HEK293 (cell line): ENCODE measurements around the gene ZNF483.

Experiments
- CTCF ChIP-seq: fragments of 450-650 bp; formaldehyde crosslinking; IDR thresholded peaks from 2 replicates; pipeline ENCODE4 v1.5.1; 2016; ENCODE audit warnings: missing biosample characterization, missing genetic modification characterization
- HOXC10 ChIP-seq: sonication (generic); formaldehyde crosslinking; IDR thresholded peaks from 2 replicates; pipeline ENCODE4 v1.8.1; 2023; ENCODE audit warnings: mild to moderate bottlenecking, missing genetic modification reagents
- OVOL3 ChIP-seq: fragments of 450-650 bp; formaldehyde crosslinking; IDR thresholded peaks from 2 replicates; pipeline ENCODE4 v1.5.1; 2016; ENCODE audit warnings: missing biosample characterization, missing genetic modification characterization
- PBX3 ChIP-seq: sonication (generic); formaldehyde crosslinking; IDR thresholded peaks from 2 replicates; pipeline ENCODE4 v1.8.1; 2022; ENCODE audit warnings: mild to moderate bottlenecking, moderate library complexity, missing genetic modification reagents
- TCF7L2 ChIP-seq: IDR thresholded peaks from 2 replicates; pipeline ENCODE4 v1.6.1; 2011; ENCODE audit warnings: low read depth, mild to moderate bottlenecking, inconsistent platforms, low read length, moderate library complexity, borderline replicate concordance
- YY2 ChIP-seq: fragments of 450-650 bp; formaldehyde crosslinking; IDR thresholded peaks from 2 replicates; pipeline ENCODE4 v1.5.1; 2016; ENCODE audit warnings: missing biosample characterization, missing genetic modification characterization
- ZNF324 ChIP-seq: fragments of 450-650 bp; formaldehyde crosslinking; IDR thresholded peaks from 2 replicates; pipeline ENCODE4 v1.5.1; 2016; ENCODE audit warnings: missing biosample characterization, missing genetic modification characterization
- ZNF335 ChIP-seq: fragments of 450-650 bp; formaldehyde crosslinking; conservative IDR thresholded peaks from 2 replicates; pipeline ENCODE4 v1.5.1; 2016; ENCODE audit warnings: missing biosample characterization, missing genetic modification characterization
- TF ChIP-seq, protein P1 (sequence below): fragments of 450-650 bp; formaldehyde crosslinking; IDR thresholded peaks from 2 replicates; pipeline ENCODE4 v1.5.1; 2016; ENCODE audit warnings: missing biosample characterization, missing genetic modification characterization, low read depth
- TF ChIP-seq, protein P2 (sequence below): fragments of 450-650 bp; formaldehyde crosslinking; IDR thresholded peaks from 2 replicates; pipeline ENCODE4 v1.5.0; 2017; ENCODE audit warnings: missing biosample characterization, missing genetic modification characterization, borderline replicate concordance
- TF ChIP-seq, protein P3 (sequence below): fragments of 450-650 bp; formaldehyde crosslinking; IDR thresholded peaks from 2 replicates; pipeline ENCODE4 v1.5.1; 2016; ENCODE audit warnings: missing biosample characterization, missing genetic modification characterization

GRCh38 chr9:111531716-111532115 is 6.7 kb downstream of the ZNF483 start:
- no peak for TF ChIP-seq ZNF335 (tag by site-specific recombination)
- no peak for TF ChIP-seq CTCF
- no peak for TF ChIP-seq OVOL3 (tag by site-specific recombination)
- no peak for TF ChIP-seq HOXC10 (CRISPR knock-in tag)
- TF ChIP-seq, protein P1, sequence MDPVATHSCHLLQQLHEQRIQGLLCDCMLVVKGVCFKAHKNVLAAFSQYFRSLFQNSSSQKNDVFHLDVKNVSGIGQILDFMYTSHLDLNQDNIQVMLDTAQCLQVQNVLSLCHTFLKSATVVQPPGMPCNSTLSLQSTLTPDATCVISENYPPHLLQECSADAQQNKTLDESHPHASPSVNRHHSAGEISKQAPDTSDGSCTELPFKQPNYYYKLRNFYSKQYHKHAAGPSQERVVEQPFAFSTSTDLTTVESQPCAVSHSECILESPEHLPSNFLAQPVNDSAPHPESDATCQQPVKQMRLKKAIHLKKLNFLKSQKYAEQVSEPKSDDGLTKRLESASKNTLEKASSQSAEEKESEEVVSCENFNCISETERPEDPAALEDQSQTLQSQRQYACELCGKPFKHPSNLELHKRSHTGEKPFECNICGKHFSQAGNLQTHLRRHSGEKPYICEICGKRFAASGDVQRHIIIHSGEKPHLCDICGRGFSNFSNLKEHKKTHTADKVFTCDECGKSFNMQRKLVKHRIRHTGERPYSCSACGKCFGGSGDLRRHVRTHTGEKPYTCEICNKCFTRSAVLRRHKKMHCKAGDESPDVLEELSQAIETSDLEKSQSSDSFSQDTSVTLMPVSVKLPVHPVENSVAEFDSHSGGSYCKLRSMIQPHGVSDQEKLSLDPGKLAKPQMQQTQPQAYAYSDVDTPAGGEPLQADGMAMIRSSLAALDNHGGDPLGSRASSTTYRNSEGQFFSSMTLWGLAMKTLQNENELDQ, result no peak
- no peak for TF ChIP-seq ZNF324
- TF ChIP-seq YY2, result no peak
- TF ChIP-seq PBX3 (CRISPR knock-in tag), result no peak
- TF ChIP-seq TCF7L2, result no peak
- TF ChIP-seq, protein P2, sequence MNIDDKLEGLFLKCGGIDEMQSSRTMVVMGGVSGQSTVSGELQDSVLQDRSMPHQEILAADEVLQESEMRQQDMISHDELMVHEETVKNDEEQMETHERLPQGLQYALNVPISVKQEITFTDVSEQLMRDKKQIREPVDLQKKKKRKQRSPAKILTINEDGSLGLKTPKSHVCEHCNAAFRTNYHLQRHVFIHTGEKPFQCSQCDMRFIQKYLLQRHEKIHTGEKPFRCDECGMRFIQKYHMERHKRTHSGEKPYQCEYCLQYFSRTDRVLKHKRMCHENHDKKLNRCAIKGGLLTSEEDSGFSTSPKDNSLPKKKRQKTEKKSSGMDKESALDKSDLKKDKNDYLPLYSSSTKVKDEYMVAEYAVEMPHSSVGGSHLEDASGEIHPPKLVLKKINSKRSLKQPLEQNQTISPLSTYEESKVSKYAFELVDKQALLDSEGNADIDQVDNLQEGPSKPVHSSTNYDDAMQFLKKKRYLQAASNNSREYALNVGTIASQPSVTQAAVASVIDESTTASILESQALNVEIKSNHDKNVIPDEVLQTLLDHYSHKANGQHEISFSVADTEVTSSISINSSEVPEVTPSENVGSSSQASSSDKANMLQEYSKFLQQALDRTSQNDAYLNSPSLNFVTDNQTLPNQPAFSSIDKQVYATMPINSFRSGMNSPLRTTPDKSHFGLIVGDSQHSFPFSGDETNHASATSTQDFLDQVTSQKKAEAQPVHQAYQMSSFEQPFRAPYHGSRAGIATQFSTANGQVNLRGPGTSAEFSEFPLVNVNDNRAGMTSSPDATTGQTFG (tag by site-specific recombination), result no peak
- TF ChIP-seq, protein P3, sequence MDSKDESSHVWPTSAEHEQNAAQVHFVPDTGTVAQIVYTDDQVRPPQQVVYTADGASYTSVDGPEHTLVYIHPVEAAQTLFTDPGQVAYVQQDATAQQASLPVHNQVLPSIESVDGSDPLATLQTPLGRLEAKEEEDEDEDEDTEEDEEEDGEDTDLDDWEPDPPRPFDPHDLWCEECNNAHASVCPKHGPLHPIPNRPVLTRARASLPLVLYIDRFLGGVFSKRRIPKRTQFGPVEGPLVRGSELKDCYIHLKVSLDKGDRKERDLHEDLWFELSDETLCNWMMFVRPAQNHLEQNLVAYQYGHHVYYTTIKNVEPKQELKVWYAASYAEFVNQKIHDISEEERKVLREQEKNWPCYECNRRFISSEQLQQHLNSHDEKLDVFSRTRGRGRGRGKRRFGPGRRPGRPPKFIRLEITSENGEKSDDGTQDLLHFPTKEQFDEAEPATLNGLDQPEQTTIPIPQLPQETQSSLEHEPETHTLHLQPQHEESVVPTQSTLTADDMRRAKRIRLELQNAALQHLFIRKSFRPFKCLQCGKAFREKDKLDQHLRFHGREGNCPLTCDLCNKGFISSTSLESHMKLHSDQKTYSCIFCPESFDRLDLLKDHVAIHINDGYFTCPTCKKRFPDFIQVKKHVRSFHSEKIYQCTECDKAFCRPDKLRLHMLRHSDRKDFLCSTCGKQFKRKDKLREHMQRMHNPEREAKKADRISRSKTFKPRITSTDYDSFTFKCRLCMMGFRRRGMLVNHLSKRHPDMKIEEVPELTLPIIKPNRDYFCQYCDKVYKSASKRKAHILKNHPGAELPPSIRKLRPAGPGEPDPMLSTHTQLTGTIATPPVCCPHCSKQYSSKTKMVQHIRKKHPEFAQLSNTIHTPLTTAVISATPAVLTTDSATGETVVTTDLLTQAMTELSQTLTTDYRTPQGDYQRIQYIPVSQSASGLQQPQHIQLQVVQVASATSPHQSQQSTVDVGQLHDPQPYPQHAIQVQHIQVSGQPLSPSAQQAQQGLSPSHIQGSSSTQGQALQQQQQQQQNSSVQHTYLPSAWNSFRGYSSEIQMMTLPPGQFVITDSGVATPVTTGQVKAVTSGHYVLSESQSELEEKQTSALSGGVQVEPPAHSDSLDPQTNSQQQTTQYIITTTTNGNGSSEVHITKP (tag by site-specific recombination), result no peak
